ENCODE results near the gene MARCHF9.

Gene MARCHF9

DNA sequence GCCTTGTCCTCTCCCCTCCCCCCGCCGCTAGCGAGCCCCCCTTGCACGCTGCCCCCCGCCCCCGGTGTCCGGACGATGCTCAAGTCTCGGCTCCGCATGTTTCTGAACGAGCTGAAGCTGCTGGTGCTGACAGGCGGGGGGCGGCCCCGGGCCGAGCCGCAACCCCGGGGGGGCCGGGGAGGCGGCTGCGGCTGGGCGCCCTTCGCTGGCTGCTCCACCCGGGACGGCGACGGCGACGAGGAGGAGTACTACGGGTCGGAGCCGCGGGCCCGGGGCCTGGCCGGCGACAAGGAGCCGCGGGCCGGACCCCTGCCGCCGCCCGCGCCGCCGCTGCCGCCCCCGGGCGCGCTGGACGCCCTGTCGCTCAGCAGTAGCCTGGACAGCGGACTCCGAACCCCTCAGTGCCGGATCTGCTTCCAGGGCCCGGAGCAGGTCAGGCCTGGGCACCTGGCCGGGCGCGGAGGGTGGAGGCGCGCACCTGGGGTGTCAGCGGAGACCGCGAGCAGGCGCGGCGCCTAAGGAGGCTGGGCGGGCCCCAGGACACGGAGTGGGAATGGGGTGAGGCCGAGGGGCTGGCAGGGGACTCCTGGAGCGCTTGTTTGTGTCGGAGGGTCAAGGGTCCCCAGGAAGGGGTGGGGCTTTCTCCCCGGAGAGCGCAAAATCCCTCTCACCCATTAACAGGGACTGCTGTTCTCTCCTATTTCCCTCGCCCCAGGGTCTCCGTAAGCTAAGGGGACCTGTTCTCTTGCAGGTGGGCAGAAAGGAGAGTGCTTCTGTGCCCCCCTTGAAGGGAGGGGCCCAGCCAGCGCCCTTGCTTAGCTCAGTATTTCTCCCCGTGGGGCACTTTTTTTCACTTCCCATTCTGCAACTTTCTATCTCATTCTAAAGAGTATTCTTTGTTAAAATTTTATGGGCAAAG lies 810 bp downstream of the MARCHF9 start:
- TF ChIP-seq, protein P1, sequence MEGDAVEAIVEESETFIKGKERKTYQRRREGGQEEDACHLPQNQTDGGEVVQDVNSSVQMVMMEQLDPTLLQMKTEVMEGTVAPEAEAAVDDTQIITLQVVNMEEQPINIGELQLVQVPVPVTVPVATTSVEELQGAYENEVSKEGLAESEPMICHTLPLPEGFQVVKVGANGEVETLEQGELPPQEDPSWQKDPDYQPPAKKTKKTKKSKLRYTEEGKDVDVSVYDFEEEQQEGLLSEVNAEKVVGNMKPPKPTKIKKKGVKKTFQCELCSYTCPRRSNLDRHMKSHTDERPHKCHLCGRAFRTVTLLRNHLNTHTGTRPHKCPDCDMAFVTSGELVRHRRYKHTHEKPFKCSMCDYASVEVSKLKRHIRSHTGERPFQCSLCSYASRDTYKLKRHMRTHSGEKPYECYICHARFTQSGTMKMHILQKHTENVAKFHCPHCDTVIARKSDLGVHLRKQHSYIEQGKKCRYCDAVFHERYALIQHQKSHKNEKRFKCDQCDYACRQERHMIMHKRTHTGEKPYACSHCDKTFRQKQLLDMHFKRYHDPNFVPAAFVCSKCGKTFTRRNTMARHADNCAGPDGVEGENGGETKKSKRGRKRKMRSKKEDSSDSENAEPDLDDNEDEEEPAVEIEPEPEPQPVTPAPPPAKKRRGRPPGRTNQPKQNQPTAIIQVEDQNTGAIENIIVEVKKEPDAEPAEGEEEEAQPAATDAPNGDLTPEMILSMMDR (IDR thresholded peaks at IDR 0.05; ENCODE audit: extremely low read depth, missing control alignments): no peak
- DNase-seq (ENCODE audit: low spot score): peak; percentile 69

DNA sequence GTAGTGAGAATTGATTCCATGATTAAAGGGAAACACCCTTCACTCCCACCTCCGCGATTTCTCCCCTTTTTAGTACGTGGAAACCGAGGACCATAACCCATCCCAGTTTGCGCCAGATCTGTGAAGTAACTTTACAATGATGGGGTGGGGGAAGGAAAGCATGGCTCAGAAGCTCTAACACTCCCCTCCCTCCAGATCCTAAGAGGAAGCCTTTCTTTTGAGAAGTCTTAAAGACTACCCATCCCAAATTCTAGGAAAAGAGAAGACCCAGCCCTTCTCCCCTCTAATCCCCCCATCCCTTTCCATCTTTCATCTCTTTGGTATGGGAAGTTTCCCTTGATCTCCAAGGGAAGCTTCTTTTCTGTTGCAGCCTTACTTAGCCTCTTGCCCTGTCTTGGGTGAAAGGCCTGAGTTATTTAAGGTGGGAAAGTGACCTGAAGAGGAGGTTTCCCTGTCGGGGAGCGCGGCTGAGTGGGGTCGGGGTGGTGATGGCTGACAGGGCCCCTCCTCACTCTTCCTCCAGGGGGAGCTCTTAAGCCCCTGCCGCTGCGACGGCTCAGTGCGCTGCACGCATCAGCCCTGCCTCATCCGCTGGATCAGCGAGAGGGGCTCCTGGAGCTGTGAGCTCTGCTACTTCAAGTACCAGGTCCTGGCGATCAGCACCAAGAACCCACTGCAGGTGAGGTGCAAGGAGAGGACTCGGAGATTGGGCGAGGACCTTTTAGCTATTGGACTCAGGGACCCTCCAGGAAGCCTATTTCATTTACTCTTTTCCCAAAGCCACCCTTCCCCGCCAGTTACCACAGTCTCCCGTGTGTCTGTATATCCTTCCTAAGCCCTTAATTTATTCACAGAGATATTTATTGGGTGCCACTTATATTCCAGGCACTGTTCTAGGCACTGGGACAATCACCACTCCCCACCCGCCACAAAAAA lies 1.8 kb downstream of the MARCHF9 start:
- DNase-seq (ENCODE audit: low spot score): peak; percentile 90
- TF ChIP-seq, protein P1 (IDR thresholded peaks at IDR 0.05; ENCODE audit: extremely low read depth, missing control alignments): peak; percentile 84

DNA sequence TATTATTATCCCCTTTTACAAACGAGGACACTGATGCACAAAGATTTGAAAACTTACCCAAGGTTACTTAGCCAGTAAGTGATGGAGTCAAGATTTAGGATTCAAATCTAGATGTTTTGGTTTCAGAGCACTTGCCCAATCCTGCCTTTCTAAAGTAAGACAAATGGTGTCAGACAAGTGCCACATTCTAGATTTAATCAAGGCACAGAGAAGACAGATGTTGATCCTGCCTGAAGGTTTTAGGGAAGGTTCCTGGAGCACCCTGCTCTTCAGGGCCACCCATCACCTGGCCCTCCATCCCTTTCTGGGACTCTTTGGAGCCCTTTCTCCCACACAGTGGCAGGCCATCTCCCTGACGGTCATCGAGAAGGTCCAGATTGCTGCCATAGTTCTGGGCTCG lies 2.9 kb downstream of the MARCHF9 start:
- TF ChIP-seq, protein P1 (IDR thresholded peaks at IDR 0.05; ENCODE audit: extremely low read depth, missing control alignments): no peak
- DNase-seq (ENCODE audit: low spot score): no peak

DNA sequence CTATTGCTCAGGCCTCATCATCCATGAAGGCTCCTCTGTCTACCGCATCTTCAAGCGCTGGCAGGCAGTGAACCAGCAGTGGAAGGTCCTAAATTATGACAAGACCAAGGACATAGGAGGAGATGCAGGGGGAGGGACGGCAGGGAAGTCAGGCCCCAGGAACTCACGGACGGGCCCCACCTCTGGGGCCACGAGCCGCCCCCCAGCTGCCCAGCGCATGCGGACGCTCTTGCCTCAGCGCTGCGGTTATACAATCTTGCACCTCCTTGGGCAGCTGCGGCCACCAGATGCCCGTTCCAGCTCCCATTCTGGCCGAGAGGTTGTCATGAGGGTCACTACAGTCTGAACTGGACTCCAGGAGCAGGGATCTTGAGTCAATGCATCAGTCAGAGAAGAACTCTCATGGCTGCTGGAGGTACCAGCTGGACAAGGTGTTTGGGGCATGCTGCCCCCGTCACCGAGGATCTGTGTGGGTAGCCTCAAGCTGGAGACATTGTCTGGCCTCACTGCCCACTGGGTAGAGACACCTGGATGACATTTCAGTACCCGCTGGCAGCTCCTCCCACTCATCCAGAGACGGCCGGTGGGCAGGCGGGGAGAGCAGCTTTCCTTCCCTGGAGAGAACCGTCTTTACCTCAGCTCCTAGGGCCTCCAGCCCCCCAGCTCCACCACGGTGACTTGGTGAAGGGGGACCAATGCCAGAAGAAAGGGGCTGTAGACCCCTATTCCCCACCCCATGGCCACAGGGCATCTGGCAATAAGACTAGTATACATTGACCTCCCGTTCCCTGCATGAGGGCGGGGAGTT lies 3.9 kb downstream of the MARCHF9 start:
- DNase-seq (ENCODE audit: low spot score): no peak
- TF ChIP-seq, protein P1 (IDR thresholded peaks at IDR 0.05; ENCODE audit: extremely low read depth, missing control alignments): no peak

DNA sequence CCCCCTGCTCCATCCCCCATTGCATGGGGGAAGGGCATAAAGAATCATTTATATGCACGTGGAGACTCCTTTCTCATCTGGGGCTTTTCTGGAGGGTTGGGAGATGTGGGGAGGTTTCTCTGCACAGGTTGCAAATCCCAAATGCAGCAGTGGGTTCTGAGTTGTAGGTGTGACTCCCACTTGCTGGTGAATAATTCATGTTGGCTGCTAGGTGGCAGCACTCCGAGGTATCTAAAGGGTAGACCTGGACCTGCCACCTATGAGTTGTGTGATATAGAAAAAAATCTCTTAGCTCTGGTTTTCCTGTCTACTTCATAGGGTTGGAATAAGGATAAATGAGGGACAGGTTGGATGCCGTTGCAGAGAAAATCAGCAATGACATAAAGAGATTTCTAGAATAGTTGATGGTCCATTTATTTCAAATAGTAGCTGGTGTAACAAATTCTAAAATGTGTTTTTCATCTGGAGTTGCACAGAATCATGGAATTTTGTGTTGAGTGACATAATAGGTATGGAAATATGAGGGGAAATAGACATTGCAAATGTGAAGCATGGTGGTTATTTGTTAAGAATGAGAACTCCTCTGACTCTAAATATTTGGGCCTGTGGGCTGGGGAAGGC lies 4.6 kb downstream of the MARCHF9 start:
- TF ChIP-seq, protein P1 (IDR thresholded peaks at IDR 0.05; ENCODE audit: extremely low read depth, missing control alignments): peak; percentile 45
- DNase-seq (ENCODE audit: low spot score): peak; percentile 60

DNA sequence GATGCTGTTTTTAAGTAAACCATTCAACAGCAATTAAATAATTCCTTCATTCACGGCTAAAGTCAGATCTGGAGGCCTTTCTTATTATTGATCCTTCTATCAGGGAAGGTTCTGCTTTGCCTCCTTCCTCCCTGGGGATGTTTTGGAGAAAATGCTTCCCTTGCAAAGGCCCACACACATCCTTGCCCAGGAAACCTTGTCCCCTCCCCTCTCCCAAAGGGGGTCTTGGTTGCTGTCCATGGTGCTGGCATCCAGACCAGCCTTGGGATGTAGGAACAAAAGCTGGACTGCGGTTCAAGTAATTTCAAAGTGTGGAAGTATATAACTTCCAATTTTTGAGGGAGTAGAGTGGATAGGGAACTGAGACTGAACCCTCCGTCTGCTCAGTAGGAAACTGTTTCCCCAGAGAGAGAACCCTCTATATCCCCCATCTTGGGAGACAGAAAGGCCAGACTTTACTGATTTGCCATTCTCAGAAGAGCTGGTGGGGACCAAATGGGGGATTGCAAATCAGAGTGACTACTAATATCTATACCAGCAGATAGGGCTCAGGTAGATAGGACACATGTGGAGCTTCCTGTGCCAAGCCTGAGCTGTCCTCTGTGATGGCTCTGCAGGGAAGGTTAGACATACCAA lies 5.6 kb downstream of the MARCHF9 start:
- TF ChIP-seq, protein P1 (IDR thresholded peaks at IDR 0.05; ENCODE audit: extremely low read depth, missing control alignments): no peak
- no peak for DNase-seq (ENCODE audit: low spot score)

All from GM20000 (cell line).